HG02938 (cell line): ENCODE data around the gene RPL23.
"Not testable (repeated sequence)": the region's sequence is repeated elsewhere in the genome, so short reads cannot be mapped to it uniquely, and the experiment has no call there.

Source experiments
- ATAC-seq: cut with Tn5 transposase; IDR thresholded peaks from one replicate; pipeline ENCODE4 v1.9.1; 2021; ENCODE audit warnings: mild to moderate bottlenecking, moderate library complexity; ENCODE audit not compliant: unreplicated experiment

The RPL23 gene

GRCh38 chr17:38868817-38869525, 15.4 kb upstream of the RPL23 start:
- ATAC-seq = peak; percentile 34

- no peak for ATAC-seq
These were observed 14.7 kb upstream of the RPL23 start for GRCh38 chr17:38867968-38868816.

- no peak for ATAC-seq
These were observed 13.9 kb upstream of the RPL23 start for GRCh38 chr17:38867179-38867967.

GRCh38 chr17:38864636-38865398, 11.3 kb upstream of the RPL23 start:
- ATAC-seq = no peak

- ATAC-seq = no peak
These were observed 7.9 kb upstream of the RPL23 start for GRCh38 chr17:38861399-38861843.

- no peak for ATAC-seq
These were observed 3.8 kb upstream of the RPL23 start for GRCh38 chr17:38857271-38857670.

- not testable (repeated sequence) for ATAC-seq
These were observed 1.7 kb upstream of the RPL23 start for GRCh38 chr17:38855101-38855714.

GRCh38 chr17:38852771-38853291, 690 bp downstream of the RPL23 start:
- no peak for ATAC-seq

- no peak for ATAC-seq
These were observed 2.1 kb downstream of the RPL23 start for GRCh38 chr17:38851434-38851833.

GRCh38 chr17:38850374-38850773, 3.1 kb downstream of the RPL23 start:
- ATAC-seq = no peak

GRCh38 chr17:38848939-38849605, 4.4 kb downstream of the RPL23 start:
- ATAC-seq = no peak

GRCh38 chr17:38848557-38848891, 5.0 kb downstream of the RPL23 start:
- ATAC-seq = no peak

GRCh38 chr17:38844261-38844757, 9.2 kb downstream of the RPL23 start:
- ATAC-seq = no peak

- ATAC-seq = no peak
These were observed 27.7 kb downstream of the RPL23 start for GRCh38 chr17:38825762-38826247.

GRCh38 chr17:38824899-38825761, 28.4 kb downstream of the RPL23 start, which contains the start of gene CWC25:
CWC25 (minus strand) TSS chr17:38825321; CDS start chr17:38825183, 138 bp downstream.
- peak; percentile 77 for ATAC-seq

- ATAC-seq = no peak
These were observed 37.8 kb downstream of the RPL23 start for GRCh38 chr17:38815576-38816193.

GRCh38 chr17:38809828-38810227, 43.7 kb downstream of the RPL23 start:
- no peak for ATAC-seq
